Gastrocnemius medialis (tissue), 4 donors: ENCODE results near the gene PIGS. TPM values are rescaled to one million over a fixed set of nuclear protein-coding genes. Genes with fewer than 3 reads are reported as not detected.

Experiments used
- ATAC-seq, 2 donors: fragments of 150-250 bp; one replicate each; pipeline ENCODE4 v1.9.1; 2016
- DNase-seq, 2 donors: peaks; one replicate each; pipeline ENCODE4 v3.0.0-alpha.2; 2019
- H3K27ac ChIP-seq, 4 donors: fragments of 200-600 bp; sonication (generic); 1 replicate in 1 of 4; 2 replicates in 3 of 4; pipeline ENCODE4 v1.5.1; 2016 to 2018; ENCODE audit warnings: mild to moderate bottlenecking in 2 of 4, moderate library complexity in 1 of 4
- H3K27me3 ChIP-seq, 3 donors: fragments of 200-600 bp; sonication (generic) in 2 of 3; 1 replicate in 1 of 3; 2 replicates in 2 of 3; pipeline versions ENCODE4 v1.5.1 to v1.6.0; 2016 to 2019; ENCODE audit warnings: mild to moderate bottlenecking in 1 of 3, moderate library complexity in 1 of 3
- H3K36me3 ChIP-seq, 2 donors: fragments of 200-600 bp; sonication (generic) in 1 of 2; one replicate each; pipeline ENCODE4 v1.5.1; 2017 to 2018
- H3K4me1 ChIP-seq, 2 donors: fragments of 200-600 bp; sonication (generic) in 1 of 2; one replicate each; pipeline ENCODE4 v1.5.1; 2016 to 2017; ENCODE audit warnings: mild to moderate bottlenecking in 2 of 2
- H3K4me3 ChIP-seq, 4 donors: fragments of 200-600 bp; sonication (generic) in 3 of 4; 1 replicate in 1 of 4; 2 replicates in 3 of 4; pipeline ENCODE4 v1.5.1; 2016 to 2019; ENCODE audit warnings: mild to moderate bottlenecking in 2 of 4
- H3K9me3 ChIP-seq, 3 donors: fragments of 200-600 bp; sonication (generic) in 2 of 3; 1 replicate in 1 of 3; 2 replicates in 2 of 3; pipeline ENCODE4 v1.5.1; 2016 to 2019
- POLR2A ChIP-seq, 2 donors: fragments of 450-650 bp; IDR thresholded peaks; one replicate each; pipeline ENCODE4 v1.6.1; 2017; ENCODE audit warnings: antibody characterized with exemption in 2 of 2, mild to moderate bottlenecking in 2 of 2, moderate library complexity in 2 of 2
- in situ Hi-C, 4 donors: fragments of 200-750 bp; cut with MboI; loops; one replicate each; pipeline versions ENCODE4 v1.15.0 to v1.8.0; 2017; ENCODE audit warnings: low sequenced_read_pairs in 4 of 4
- intact Hi-C: fragments of 100-400 bp; cut with DNase I; formaldehyde crosslinking; loops from one replicate; pipeline ENCODE4 v1.15.1; 2023; ENCODE audit warnings: low total_unique reads
- total RNA-seq, 4 donors: library from RNA; depleted of rRNA; stranded (reverse); fragments of >200 nt; gene quantifications; one replicate each; pipeline versions ENCODE4 v1.1.0 to v1.2.3, GENCODE V29; 2016
- TF ChIP-seq, protein P1 (sequence below), 5 experiments: fragments of 450-650 bp in 3 of 5; fragments of 200-600 bp in 2 of 5; sonication (generic) in 2 of 5; IDR thresholded peaks in 4 of 5; conservative IDR thresholded peaks in 1 of 5; 1 replicate in 4 of 5; 2 replicates in 1 of 5; pipeline ENCODE4 v1.5.1; 2016 to 2019; ENCODE audit warnings: antibody characterized with exemption in 5 of 5, mild to moderate bottlenecking in 3 of 5, moderate library complexity in 3 of 5

PIGS gene
- total RNA-seq, 4 donors from 2014 or later: 25.0 to 63.0 (median 50.0) TPM

DNA sequence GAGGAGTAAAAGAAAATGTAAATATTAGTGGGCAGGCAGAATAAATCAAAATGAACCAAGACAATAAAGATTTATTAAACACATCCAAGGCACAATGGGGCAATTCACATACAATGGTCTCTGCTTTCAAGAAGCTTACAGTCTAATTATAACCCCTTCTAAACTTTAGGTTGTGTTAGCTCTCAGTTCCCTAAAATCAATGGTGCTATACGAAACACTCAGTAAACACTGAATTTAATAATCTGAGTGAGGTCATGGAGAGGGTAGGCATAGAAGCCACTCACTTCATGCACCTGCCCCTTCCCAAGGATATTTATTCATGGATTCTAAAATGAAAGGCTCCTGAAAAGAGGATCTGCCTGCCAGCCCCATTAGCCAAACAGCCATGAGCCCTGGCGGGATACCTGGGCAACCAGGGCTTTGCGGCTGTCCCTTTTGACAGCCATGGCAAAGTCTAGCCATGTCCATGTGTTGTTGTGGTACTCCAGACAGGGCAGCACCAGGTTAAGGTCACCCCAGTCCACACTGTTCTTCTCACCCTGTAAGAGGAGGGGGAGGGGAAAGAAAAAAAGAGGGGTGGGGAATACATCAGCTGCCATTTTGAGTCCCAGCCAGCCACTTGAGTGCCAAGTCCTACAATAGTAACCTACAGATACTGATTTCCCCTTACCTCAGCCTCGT is 44.1 kb upstream of the PIGS start:
- ATAC-seq: no peak

DNA sequence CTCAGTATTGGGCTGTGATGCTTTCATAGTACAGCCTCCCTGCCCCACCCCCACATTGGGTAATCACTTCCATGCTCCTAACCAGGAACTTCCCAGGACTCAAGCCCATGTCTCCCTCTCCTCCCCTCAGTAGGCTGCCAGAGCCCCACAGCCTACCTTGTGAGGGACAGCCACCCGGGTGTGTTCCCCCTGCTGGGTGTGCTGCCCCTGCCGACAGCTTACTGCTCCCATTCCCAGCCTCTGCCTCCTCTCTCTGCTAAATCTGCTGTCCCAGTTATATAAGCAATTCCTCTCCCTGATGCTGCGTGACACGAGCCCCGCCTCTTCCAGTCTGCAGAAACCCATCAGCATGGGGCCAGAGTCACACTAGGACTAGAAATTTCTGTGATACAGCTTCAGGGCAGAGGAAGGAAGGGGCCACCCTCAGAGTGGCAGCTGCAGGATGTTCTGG is 42.6 kb upstream of the PIGS start, which contains the start of gene RSKR:
TSS of gene RSKR (minus strand) at position 255 of the 451 bp plus-strand sequence. CDS start at position 231, 24 bp downstream.
- peaks cover 0 to 75% of the 10 kb centered on the region in 2 donors for H3K36me3 ChIP-seq
- H3K4me1 ChIP-seq: no peaks in the 10 kb centered on the region
- ATAC-seq: no peak
- intact Hi-C loops: loop anchor here (1.0 to 10.0 kb wide), 2 partner anchors 120 to 379 kb away; no protein-coding TSS in a partner anchor
- TF ChIP-seq, protein P1, sequence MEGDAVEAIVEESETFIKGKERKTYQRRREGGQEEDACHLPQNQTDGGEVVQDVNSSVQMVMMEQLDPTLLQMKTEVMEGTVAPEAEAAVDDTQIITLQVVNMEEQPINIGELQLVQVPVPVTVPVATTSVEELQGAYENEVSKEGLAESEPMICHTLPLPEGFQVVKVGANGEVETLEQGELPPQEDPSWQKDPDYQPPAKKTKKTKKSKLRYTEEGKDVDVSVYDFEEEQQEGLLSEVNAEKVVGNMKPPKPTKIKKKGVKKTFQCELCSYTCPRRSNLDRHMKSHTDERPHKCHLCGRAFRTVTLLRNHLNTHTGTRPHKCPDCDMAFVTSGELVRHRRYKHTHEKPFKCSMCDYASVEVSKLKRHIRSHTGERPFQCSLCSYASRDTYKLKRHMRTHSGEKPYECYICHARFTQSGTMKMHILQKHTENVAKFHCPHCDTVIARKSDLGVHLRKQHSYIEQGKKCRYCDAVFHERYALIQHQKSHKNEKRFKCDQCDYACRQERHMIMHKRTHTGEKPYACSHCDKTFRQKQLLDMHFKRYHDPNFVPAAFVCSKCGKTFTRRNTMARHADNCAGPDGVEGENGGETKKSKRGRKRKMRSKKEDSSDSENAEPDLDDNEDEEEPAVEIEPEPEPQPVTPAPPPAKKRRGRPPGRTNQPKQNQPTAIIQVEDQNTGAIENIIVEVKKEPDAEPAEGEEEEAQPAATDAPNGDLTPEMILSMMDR (IDR thresholded peaks at IDR 0.05 in 4 of 5, conservative IDR thresholded peaks at IDR 0.05 in 1 of 5): no peak
- no peak for TF ChIP-seq POLR2A (IDR thresholded peaks at IDR 0.05)
- H3K9me3 ChIP-seq: no peaks in the 10 kb centered on the region
- in situ Hi-C loops: loop anchor here in 1 of 4 donors (10.0 kb wide), 1 partner anchor 119 kb away; no protein-coding TSS in a partner anchor
- no peaks in the 10 kb centered on the region for H3K27me3 ChIP-seq
- no peak for DNase-seq
- H3K4me3 ChIP-seq: no peak within 1 kb of the TSS
- H3K27ac ChIP-seq: no peak within 1 kb of the TSS

More for the DNA sequence above, 44.1 kb upstream of the PIGS start:
- Histone ChIP-seq H3K9me3 (no peaks in the 10 kb centered on the region), H3K27me3 (no peaks in the 10 kb centered on the region), H3K4me1 (no peaks in the 10 kb centered on the region), H3K4me3 (no peak overlapping the region), H3K27ac (no peak overlapping the region), H3K36me3 (peaks cover 0 to 82% of the 10 kb centered on the region in 2 donors)
- TF ChIP-seq, protein P1 (IDR thresholded peaks at IDR 0.05 in 4 of 5, conservative IDR thresholded peaks at IDR 0.05 in 1 of 5): no peak
- no peak for TF ChIP-seq POLR2A (IDR thresholded peaks at IDR 0.05)
- in situ Hi-C loops: loop anchor here in 1 of 4 donors (10.0 kb wide), 1 partner anchor 121 kb away; no protein-coding TSS in a partner anchor
- no peak for DNase-seq
- intact Hi-C loops: loop anchor here (10.0 kb wide), 1 partner anchor 381 kb away; no protein-coding TSS in a partner anchor

DNA sequence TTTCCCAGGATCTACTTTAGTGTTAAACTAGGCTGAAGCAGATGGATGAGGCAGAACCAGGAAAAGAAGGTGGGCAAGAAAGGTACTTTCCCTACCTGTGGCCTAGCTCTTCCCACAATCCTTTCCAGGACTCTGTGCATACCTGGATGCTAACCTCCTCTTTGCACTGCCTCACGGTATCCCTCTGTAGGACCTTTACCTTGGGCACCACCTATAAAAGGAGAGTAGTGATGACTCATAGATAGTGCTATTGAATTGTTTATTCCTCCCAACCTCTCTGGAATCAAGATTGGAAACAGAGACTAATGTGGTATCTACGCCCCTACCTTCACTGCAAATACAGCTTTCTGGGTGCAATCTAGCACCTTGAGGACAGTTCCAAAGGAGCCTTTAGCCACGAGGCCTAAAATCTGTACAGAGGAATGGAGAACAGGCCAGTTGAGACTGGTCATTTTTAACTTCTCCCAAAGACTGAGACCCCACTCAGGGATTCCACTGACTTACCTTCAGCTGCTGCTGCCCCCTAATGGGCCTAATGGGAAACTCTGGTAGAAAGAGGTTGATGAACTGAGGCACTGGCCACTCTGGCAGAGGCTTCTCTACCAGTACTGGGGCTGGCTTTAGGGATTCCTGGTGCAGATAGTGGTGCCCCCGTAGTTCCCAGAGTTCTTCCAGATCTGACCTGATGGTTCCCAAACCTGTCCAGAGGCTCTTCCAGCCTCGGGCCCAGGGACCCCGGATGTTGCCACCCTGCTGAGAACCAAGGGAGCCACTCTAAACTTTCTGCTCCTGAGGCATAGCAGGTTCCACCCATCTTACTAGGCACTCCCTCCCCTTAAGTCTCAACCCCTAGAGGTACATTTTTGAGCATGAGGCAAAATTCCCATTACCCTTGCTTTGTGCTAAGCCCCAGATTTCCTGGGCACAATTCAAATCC is 41.9 kb upstream of the PIGS start:
- H3K27ac ChIP-seq: no peak overlapping the region
- H3K4me1 ChIP-seq: no peaks in the 10 kb centered on the region
- no peak overlapping the region for H3K4me3 ChIP-seq
- in situ Hi-C loops (loop anchor here in 1 of 4 donors (10.0 kb wide), 1 partner anchor 118 kb away; no protein-coding TSS in a partner anchor), intact Hi-C loops (loop anchor here (1.0 to 10.0 kb wide), 2 partner anchors 119 to 378 kb away; no protein-coding TSS in a partner anchor)
- ATAC-seq (no peak), DNase-seq (no peak)
- no peak for TF ChIP-seq POLR2A (IDR thresholded peaks at IDR 0.05)
- TF ChIP-seq, protein P1 (IDR thresholded peaks at IDR 0.05 in 4 of 5, conservative IDR thresholded peaks at IDR 0.05 in 1 of 5): peak in 4 of 5 experiments; percentile 33 to 60 (median 40)
- H3K36me3 ChIP-seq: peaks cover 0 to 67% of the 10 kb centered on the region in 2 donors
- H3K27me3 ChIP-seq: no peaks in the 10 kb centered on the region
- H3K9me3 ChIP-seq: no peaks in the 10 kb centered on the region

DNA sequence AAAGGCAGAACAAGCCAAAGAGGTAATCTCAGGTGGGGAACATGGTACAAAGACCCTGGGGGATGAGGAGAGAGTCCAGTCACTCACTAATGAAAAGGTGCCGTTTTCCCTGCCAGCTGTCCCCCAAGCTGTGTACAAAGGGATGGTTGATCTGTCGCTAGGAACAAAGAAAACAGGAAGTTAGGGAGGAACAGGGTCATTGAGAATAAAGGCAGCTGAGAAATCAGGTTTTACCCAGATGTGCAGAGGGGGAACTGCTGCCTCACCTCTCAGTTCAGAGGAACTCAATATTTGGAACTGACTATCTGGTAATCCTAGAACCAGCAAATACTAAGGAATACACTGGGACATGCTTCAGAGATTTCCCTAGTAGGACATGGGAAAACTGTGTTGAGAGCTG is 41.2 kb upstream of the PIGS start:
- TF ChIP-seq POLR2A (IDR thresholded peaks at IDR 0.05): no peak
- TF ChIP-seq, protein P1 (IDR thresholded peaks at IDR 0.05 in 4 of 5, conservative IDR thresholded peaks at IDR 0.05 in 1 of 5): no peak
- Histone ChIP-seq H3K4me3 (no peak overlapping the region), H3K27ac (no peak overlapping the region), H3K36me3 (peaks cover 0 to 61% of the 10 kb centered on the region in 2 donors), H3K27me3 (no peaks in the 10 kb centered on the region), H3K9me3 (no peaks in the 10 kb centered on the region), H3K4me1 (no peaks in the 10 kb centered on the region)
- no peak for ATAC-seq
- in situ Hi-C loops: loop anchor here in 1 of 4 donors (10.0 kb wide), 1 partner anchor 118 kb away; no protein-coding TSS in a partner anchor
- DNase-seq: no peak
- intact Hi-C loops: loop anchor here (10.0 kb wide), 1 partner anchor 378 kb away; no protein-coding TSS in a partner anchor
